NCI-H2227 (cell line): ENCODE results near the gene VPS54.

Experiments
- DNase-seq: peaks from one replicate; lab custom pipeline; 2025; ENCODE audit not compliant: unreplicated experiment; lab: John Stamatoyannopoulos, UW

The VPS54 gene

GRCh38 chr2:63846487-63846886, 172.7 kb downstream of the VPS54 start:
- DNase-seq = no peak

GRCh38 chr2:63845866-63846265, 173.4 kb downstream of the VPS54 start:
- DNase-seq = no peak

- no peak for DNase-seq
Measured at GRCh38 chr2:63844616-63845015, 174.6 kb downstream of the VPS54 start.

- DNase-seq = no peak
Measured at GRCh38 chr2:63843791-63844190, 175.4 kb downstream of the VPS54 start.

- DNase-seq = no peak
Measured at GRCh38 chr2:63843093-63843492, 176.1 kb downstream of the VPS54 start.

- peak; percentile 41 for DNase-seq
Measured at GRCh38 chr2:63842149-63843061, 176.8 kb downstream of the VPS54 start.
